ENCODE data around the gene MSRB3.
A peak's percentile ranks its signal among the peaks of the same experiment; 100 is the strongest.
"Not testable (repeated sequence)": the region's sequence is repeated elsewhere in the genome, so short reads cannot be mapped to it uniquely, and the experiment has no call there.

MSRB3 gene

DNA sequence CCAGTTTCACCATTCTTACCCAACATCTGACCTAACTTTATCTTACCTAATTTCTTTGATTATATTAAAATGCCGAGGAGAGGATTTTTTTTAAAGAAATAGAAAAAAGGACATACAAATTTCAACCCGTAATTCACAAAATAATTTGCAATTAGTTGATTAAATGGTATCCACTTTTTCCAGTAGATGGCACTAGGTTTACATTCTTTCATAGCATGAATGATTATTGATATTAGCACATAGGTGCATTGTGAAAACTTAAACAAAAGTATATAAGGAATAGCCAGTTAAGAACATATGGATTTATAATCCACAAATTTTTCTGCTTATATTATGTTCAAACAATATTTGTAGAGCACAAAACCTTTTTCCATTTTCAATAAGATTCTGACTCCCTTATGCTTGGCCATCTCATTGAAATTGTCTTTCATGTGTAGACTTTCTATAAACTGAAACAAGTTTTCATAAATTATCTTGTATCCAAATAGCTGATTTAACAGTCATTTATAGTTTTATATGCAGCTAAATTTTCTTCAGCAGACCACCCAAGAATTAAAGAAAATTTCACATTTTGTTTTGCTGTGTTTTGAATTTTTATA, 35.3 kb downstream of the MSRB3 start:
- Histone ChIP-seq H3K4me2 (ENCODE audit: low read depth, low read length, poor library complexity, severe bottlenecking) (no peak overlapping the region), H2AFZ (ENCODE audit: low read depth, low read length, severe bottlenecking) (no peak overlapping the region)

DNA sequence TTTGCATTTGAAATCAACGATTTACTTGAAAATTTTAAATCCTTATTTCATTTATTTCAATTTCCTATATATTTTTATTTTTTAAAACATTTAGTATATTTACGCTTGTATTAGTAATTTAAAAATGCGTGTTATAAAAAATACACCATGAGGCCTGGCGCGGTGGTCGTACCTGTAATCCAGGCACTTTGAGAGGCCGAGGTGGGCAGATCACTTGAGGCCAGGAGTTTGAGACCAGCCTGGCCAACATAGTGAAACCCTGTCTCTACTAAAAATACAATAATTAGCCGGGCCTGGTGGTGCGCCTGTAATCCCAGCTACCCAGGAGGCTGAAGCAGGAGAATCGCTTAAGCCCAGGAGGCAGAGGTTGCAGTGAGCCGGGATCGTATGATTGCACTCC, 36.8 kb downstream of the MSRB3 start:
- H3K4me2 ChIP-seq (ENCODE audit: low read depth, low read length, poor library complexity, severe bottlenecking); H3K9me3 ChIP-seq (ENCODE audit: insufficient read depth, low read length); H3K27ac ChIP-seq (ENCODE audit: low read depth, low read length); H3K9ac ChIP-seq (ENCODE audit: low read length); H3K27me3 ChIP-seq (ENCODE audit: low read length); H3K9me2 ChIP-seq (replicated peaks; ENCODE audit: insufficient read depth, low read length); H3K4me3 ChIP-seq (ENCODE audit: insufficient read depth, low read length, poor library complexity, severe bottlenecking); H2AFZ ChIP-seq (ENCODE audit: low read depth, low read length, severe bottlenecking); H3K36me3 ChIP-seq (ENCODE audit: low read length); H3K79me2 ChIP-seq (ENCODE audit: insufficient read depth, low read length); H4K20me1 ChIP-seq (ENCODE audit: low read depth, low read length); H3F3A ChIP-seq (ENCODE audit: insufficient read depth): not testable (repeated sequence)

More for the DNA sequence above, 35.3 kb downstream of the MSRB3 start:
- Histone ChIP-seq H3K4me3 (ENCODE audit: insufficient read depth, low read length, poor library complexity, severe bottlenecking) (no peak overlapping the region), H3K9ac (ENCODE audit: low read length) (no peak overlapping the region), H3K27ac (ENCODE audit: low read depth, low read length) (no peak overlapping the region), H3F3A (ENCODE audit: insufficient read depth) (no peaks in the 10 kb centered on the region), H3K27me3 (ENCODE audit: low read length) (no peaks in the 10 kb centered on the region), H3K79me2 (ENCODE audit: insufficient read depth, low read length) (no peaks in the 10 kb centered on the region), H3K9me2 (replicated peaks; ENCODE audit: insufficient read depth, low read length) (no peaks in the 10 kb centered on the region), H3K9me3 (ENCODE audit: insufficient read depth, low read length) (no peaks in the 10 kb centered on the region), H4K20me1 (ENCODE audit: low read depth, low read length) (no peaks in the 10 kb centered on the region), H3K36me3 (ENCODE audit: low read length) (no peaks in the 10 kb centered on the region)
- TF ChIP-seq EZH2phosphoT487 (conservative IDR thresholded peaks at IDR 0.05; ENCODE audit: low read length) = no peak
- TF ChIP-seq, protein P1, sequence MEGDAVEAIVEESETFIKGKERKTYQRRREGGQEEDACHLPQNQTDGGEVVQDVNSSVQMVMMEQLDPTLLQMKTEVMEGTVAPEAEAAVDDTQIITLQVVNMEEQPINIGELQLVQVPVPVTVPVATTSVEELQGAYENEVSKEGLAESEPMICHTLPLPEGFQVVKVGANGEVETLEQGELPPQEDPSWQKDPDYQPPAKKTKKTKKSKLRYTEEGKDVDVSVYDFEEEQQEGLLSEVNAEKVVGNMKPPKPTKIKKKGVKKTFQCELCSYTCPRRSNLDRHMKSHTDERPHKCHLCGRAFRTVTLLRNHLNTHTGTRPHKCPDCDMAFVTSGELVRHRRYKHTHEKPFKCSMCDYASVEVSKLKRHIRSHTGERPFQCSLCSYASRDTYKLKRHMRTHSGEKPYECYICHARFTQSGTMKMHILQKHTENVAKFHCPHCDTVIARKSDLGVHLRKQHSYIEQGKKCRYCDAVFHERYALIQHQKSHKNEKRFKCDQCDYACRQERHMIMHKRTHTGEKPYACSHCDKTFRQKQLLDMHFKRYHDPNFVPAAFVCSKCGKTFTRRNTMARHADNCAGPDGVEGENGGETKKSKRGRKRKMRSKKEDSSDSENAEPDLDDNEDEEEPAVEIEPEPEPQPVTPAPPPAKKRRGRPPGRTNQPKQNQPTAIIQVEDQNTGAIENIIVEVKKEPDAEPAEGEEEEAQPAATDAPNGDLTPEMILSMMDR (IDR thresholded peaks at IDR 0.05; ENCODE audit: insufficient read depth, low read length, poor library complexity, severe bottlenecking) = peak; percentile 16

- Histone ChIP-seq H3K9ac (ENCODE audit: low read length) (no peak overlapping the region), H3K4me2 (ENCODE audit: low read depth, low read length, poor library complexity, severe bottlenecking) (no peak overlapping the region), H2AFZ (ENCODE audit: low read depth, low read length, severe bottlenecking) (no peak overlapping the region), H3K9me3 (ENCODE audit: insufficient read depth, low read length) (no peaks in the 10 kb centered on the region), H3K4me3 (ENCODE audit: insufficient read depth, low read length, poor library complexity, severe bottlenecking) (no peak overlapping the region), H3F3A (ENCODE audit: insufficient read depth) (no peaks in the 10 kb centered on the region), H3K79me2 (ENCODE audit: insufficient read depth, low read length) (no peaks in the 10 kb centered on the region), H3K36me3 (ENCODE audit: low read length) (no peaks in the 10 kb centered on the region), H3K27me3 (ENCODE audit: low read length) (no peaks in the 10 kb centered on the region), H3K9me2 (replicated peaks; ENCODE audit: insufficient read depth, low read length) (no peaks in the 10 kb centered on the region), H3K27ac (ENCODE audit: low read depth, low read length) (no peak overlapping the region), H4K20me1 (ENCODE audit: low read depth, low read length) (no peaks in the 10 kb centered on the region)
- TF ChIP-seq EZH2phosphoT487 (conservative IDR thresholded peaks at IDR 0.05; ENCODE audit: low read length) = no peak
- TF ChIP-seq, protein P1 (IDR thresholded peaks at IDR 0.05; ENCODE audit: insufficient read depth, low read length, poor library complexity, severe bottlenecking) = no peak
These were observed 39.8 kb downstream of the MSRB3 start for GRCh38 chr12:65318186-65318685.

DNA sequence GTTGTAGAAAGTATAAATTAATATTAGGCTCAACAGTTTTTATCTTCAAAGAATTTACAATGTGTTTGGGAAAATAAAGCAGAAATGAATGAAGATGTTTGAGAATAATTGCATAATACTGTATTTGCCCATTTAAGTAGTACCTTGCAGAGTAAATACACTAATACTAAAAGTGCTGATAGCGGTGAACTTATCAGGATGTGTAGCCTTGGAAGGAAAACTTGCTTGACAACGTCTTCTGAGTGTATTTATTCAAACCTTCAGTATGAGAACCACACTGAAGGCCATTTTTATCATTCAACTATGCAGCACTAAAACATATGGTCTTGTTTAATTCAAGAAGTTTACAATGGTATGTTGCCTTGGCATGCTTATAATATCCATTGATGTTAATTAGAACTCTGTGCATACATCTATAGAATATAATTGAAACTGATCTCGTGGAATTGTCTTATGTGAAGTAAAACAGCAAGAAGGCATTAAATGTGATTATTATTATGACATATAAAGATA, 41.3 kb downstream of the MSRB3 start:
- Histone ChIP-seq H3K36me3 (ENCODE audit: low read length) (no peaks in the 10 kb centered on the region), H4K20me1 (ENCODE audit: low read depth, low read length) (no peaks in the 10 kb centered on the region), H3K4me3 (ENCODE audit: insufficient read depth, low read length, poor library complexity, severe bottlenecking) (no peak overlapping the region), H3K9ac (ENCODE audit: low read length) (no peak overlapping the region), H3F3A (ENCODE audit: insufficient read depth) (no peaks in the 10 kb centered on the region), H3K79me2 (ENCODE audit: insufficient read depth, low read length) (no peaks in the 10 kb centered on the region), H3K27ac (ENCODE audit: low read depth, low read length) (no peak overlapping the region), H3K4me2 (ENCODE audit: low read depth, low read length, poor library complexity, severe bottlenecking) (no peak overlapping the region), H3K9me2 (replicated peaks; ENCODE audit: insufficient read depth, low read length) (no peaks in the 10 kb centered on the region), H3K27me3 (ENCODE audit: low read length) (no peaks in the 10 kb centered on the region; the same call in 1 of the 2 replicates), H3K9me3 (ENCODE audit: insufficient read depth, low read length) (no peaks in the 10 kb centered on the region), H2AFZ (ENCODE audit: low read depth, low read length, severe bottlenecking) (no peak overlapping the region)
- TF ChIP-seq, protein P1 (IDR thresholded peaks at IDR 0.05; ENCODE audit: insufficient read depth, low read length, poor library complexity, severe bottlenecking) = no peak
- no peak for TF ChIP-seq EZH2phosphoT487 (conservative IDR thresholded peaks at IDR 0.05; ENCODE audit: low read length)
